Heart right ventricle (tissue), 16 donors: ENCODE data around the gene PDS5B. TPM values are rescaled to one million over a fixed set of nuclear protein-coding genes. Genes with fewer than 3 reads are reported as not detected.

Experiments
- ATAC-seq, 8 donors: fragments of 200-7000 bp; cut with Tn5 transposase; one replicate each; pipeline ENCODE4 v1.9.1; 2020; ENCODE audit warnings: mild to moderate bottlenecking in 8 of 8, moderate library complexity in 8 of 8, moderate number of reproducible peaks in 1 of 8
- DNase-seq, 2 donors: peaks; one replicate each; pipeline ENCODE4 v3.0.0-alpha.2; 2020
- H3K27ac ChIP-seq, 10 donors: fragments of 200-600 bp; sonication (generic) in 2 of 10; one replicate each; pipeline versions ENCODE4 v1.5.0 to v1.8.0; 2020 to 2022; ENCODE audit warnings: mild to moderate bottlenecking in 3 of 10
- H3K27me3 ChIP-seq, 7 donors: fragments of 200-600 bp; one replicate each; pipeline ENCODE4 v1.8.0; 2021 to 2022; ENCODE audit warnings: mild to moderate bottlenecking in 2 of 7
- H3K36me3 ChIP-seq, 9 donors: fragments of 200-600 bp; sonication (generic) in 1 of 9; one replicate each; pipeline versions ENCODE4 v1.5.0 to v1.8.0; 2020 to 2022; ENCODE audit warnings: mild to moderate bottlenecking in 2 of 9
- H3K4me1 ChIP-seq, 9 donors: fragments of 200-600 bp; sonication (generic) in 1 of 9; one replicate each; pipeline versions ENCODE4 v1.5.0 to v1.8.0; 2020 to 2022; ENCODE audit warnings: mild to moderate bottlenecking in 4 of 9
- H3K4me3 ChIP-seq, 10 donors: fragments of 200-600 bp; sonication (generic) in 2 of 10; one replicate each; pipeline versions ENCODE4 v1.5.0 to v1.8.0; 2020 to 2022; ENCODE audit warnings: mild to moderate bottlenecking in 7 of 10, moderate library complexity in 2 of 10
- H3K9me3 ChIP-seq, 11 donors: fragments of 200-600 bp in 10 of 11; sonication (generic) in 2 of 11; one replicate each; pipeline versions ENCODE4 v1.5.0 to v1.8.0; 2013 to 2022; ENCODE audit warnings: mild to moderate bottlenecking in 2 of 11, control low read depth in 1 of 11, moderate library complexity in 1 of 11
- CTCF ChIP-seq, 9 donors: fragments of 200-600 bp; sonication (generic) in 2 of 9; IDR thresholded peaks; one replicate each; pipeline versions ENCODE4 v1.5.0 to v1.8.0; 2021 to 2022; ENCODE audit warnings: antibody characterized with exemption in 9 of 9, mild to moderate bottlenecking in 5 of 9, moderate library complexity in 1 of 9
- WGBS, 2 donors: extraction: QIAGEN DNeasy Blood & Tissue Kit; methylation state at CpG; one replicate each; pipeline ENCODE4 v1.1.7; 2013; ENCODE audit warnings: inconsistent platforms in 1 of 2; 5-methylcytosine and 5-hydroxymethylcytosine counted together
- intact Hi-C, 10 donors: fragments of 100-400 bp; cut with DNase I; formaldehyde crosslinking; loops; one replicate each; pipeline versions ENCODE4 v1.11.1 to v1.14.2; 2022
- polyA plus RNA-seq, 2 donors: library from polyadenylated mRNA; stranded (reverse); fragments of 200-250 nt; gene quantifications; one replicate each; pipeline ENCODE4 v1.2.3, GENCODE V29; 2013
- total RNA-seq, 10 donors: library from RNA; stranded (reverse); fragmentation: NEBNext Ultra II Directional in 3 of 10; extraction: Animal tissue kit (Norgen Biotek cat#: 25700) in 3 of 10; gene quantifications; one replicate each; pipeline versions ENCODE4 v1.2.1 to v1.2.4, GENCODE V29; 2021 to 2023
- donor health status: Arrhythmogenic right ventricular cardiomyopathy.
- donor health status: ischemic (EF 13 %, LVEDD 7.1; RV severe dilation, severe dysfunction).
- donor health status: healthy with polysubstance abuse.
- donor health status: DM: no; HTN: yes; CAD: no.
- donor health status: DM: no; HTN: no; CAD: no.
- donor health status: ischemic (EF 25% LVEDD 6.9; RV normal size, moderate dysfunction).
- donor health status: ischemic (EF 25% LVEDD 5.7; RV mildly dilated, moderate dysfunction).
- donor health status: healthy.
- donor health status: DM: yes; HTN: yes; CAD: no.
- donor health status: Ischemic cardiomyopathy.
- donor health status: ischemic (EF 35%, LVEDD 5.7; RV mildly dilated, moderate dysfunction).
- donor health status: nonischemic (EF 11% LVEDD 7.7; RV severe dilation, severe dysfunction).
- donor health status: DM: yes; HTN: yes; CAD: no.
- donor health status: PGD.
- donor health status: ischemic (EF 29% LVEDD 5.4; RV normal size, mild dysfunction).
- donor health status: nonischemic (EF 23%, LVEDD 6.1; RV moderate dilation, normal function).

PDS5B gene
- total and polyA plus RNA-seq, 12 donors: 5.6 to 29.6 (median 19.9) TPM

- Histone ChIP-seq H3K27ac (no peak overlapping the region), H3K4me3 (no peak overlapping the region), H3K27me3 (no peaks in the 10 kb centered on the region), H3K36me3 (peaks cover 0 to 100% (median 18%) of the 10 kb centered on the region in 9 donors), H3K4me1 (no peaks in the 10 kb centered on the region), H3K9me3 (peaks cover 0 to 7% (median 3%) of the 10 kb centered on the region in 11 donors)
- 99% methylated on average over 2 of the region's 2 CpGs for WGBS, 2 donors
- TF ChIP-seq CTCF (IDR thresholded peaks at IDR 0.05): no peak
- ATAC-seq: no peak
- no peak for DNase-seq
- intact Hi-C loops: no loop called here
These were observed 175.2 kb downstream of the PDS5B start for GRCh38 chr13:32761472-32761871.

GRCh38 chr13:32779119-32779518, 192.9 kb downstream of the PDS5B start:
- peaks cover 0 to 51% (median 10%) of the 10 kb centered on the region in 9 donors for H3K36me3 ChIP-seq
- no peaks in the 10 kb centered on the region for H3K27me3 ChIP-seq
- H3K9me3 ChIP-seq: peaks cover 0 to 11% (median 0%) of the 10 kb centered on the region in 11 donors
- ATAC-seq (no peak), DNase-seq (no peak)
- TF ChIP-seq CTCF (IDR thresholded peaks at IDR 0.05): no peak
- intact Hi-C loops: no loop called here
- H3K27ac ChIP-seq: no peak overlapping the region
- no peak overlapping the region for H3K4me3 ChIP-seq
- no peaks in the 10 kb centered on the region for H3K4me1 ChIP-seq

- Histone ChIP-seq H3K36me3 (peaks cover 0 to 23% (median 10%) of the 10 kb centered on the region in 9 donors), H3K4me3 (no peak overlapping the region), H3K27me3 (no peaks in the 10 kb centered on the region), H3K27ac (no peak overlapping the region), H3K4me1 (no peaks in the 10 kb centered on the region), H3K9me3 (peaks cover 0 to 11% (median 0%) of the 10 kb centered on the region in 11 donors)
- ATAC-seq: no peak
- WGBS, 2 donors: 97 to 98% methylated on average over 2 of the region's 2 CpGs
- no peak for TF ChIP-seq CTCF (IDR thresholded peaks at IDR 0.05)
- intact Hi-C loops: no loop called here
- DNase-seq: no peak
These were observed 195.7 kb downstream of the PDS5B start for GRCh38 chr13:32781906-32782305.

GRCh38 chr13:32783067-32783466, 196.8 kb downstream of the PDS5B start:
- no peak for TF ChIP-seq CTCF (IDR thresholded peaks at IDR 0.05)
- ATAC-seq (no peak), DNase-seq (no peak)
- peaks cover 0 to 22% (median 10%) of the 10 kb centered on the region in 9 donors for H3K36me3 ChIP-seq
- H3K4me3 ChIP-seq: no peak overlapping the region
- H3K9me3 ChIP-seq: peaks cover 0 to 11% (median 0%) of the 10 kb centered on the region in 11 donors
- H3K27ac ChIP-seq: no peak overlapping the region
- H3K27me3 ChIP-seq: no peaks in the 10 kb centered on the region
- intact Hi-C loops: no loop called here
- H3K4me1 ChIP-seq: no peaks in the 10 kb centered on the region
- WGBS, 2 donors: 37 to 44% methylated on average over 3 of the region's 3 CpGs
